PC-3 (cell line): ENCODE results near the gene TCN2. TPM values are rescaled to one million over a fixed set of nuclear protein-coding genes. Genes with fewer than 3 reads are reported as not detected.

Experiments used
- ATAC-seq: fragments of 200-7000 bp; cut with Tn5 transposase; 2 replicates; pipeline ENCODE4 v1.9.1; 2020; ENCODE audit warnings: mild to moderate bottlenecking, moderate library complexity
- BruUV-seq: library from RNA; stranded (reverse); fragments of 400-500 nt; replicated peaks from 2 replicates; lab custom pipeline; 2021; lab: Mats Ljungman, UMichigan
- CTCF ChIA-PET: fragments of 300-600 bp; sonication (Branson Sonifier 250); formaldehyde crosslinking; loops from one replicate; lab custom pipeline; 2022; ENCODE audit warnings: antibody characterized with exemption; lab: Charles Lee
- POLR2A ChIA-PET: fragments of 300-600 bp; sonication (Branson Sonifier 250); formaldehyde crosslinking; loops from one replicate; lab custom pipeline; 2022; ENCODE audit warnings: antibody characterized with exemption; ENCODE audit not compliant: unreplicated experiment; lab: Charles Lee
- DNase-seq: peaks from one replicate; pipeline ENCODE4 v3.0.0-alpha.2; 2015
- H2AFZ ChIP-seq: fragments of 300-600 bp; sonication (generic); 2 replicates; pipeline ENCODE4 v1.6.0; 2016; ENCODE audit warnings: antibody characterized with exemption, low read length
- H3F3A ChIP-seq: fragments of 300-600 bp; sonication (generic); one replicate; pipeline ENCODE4 v1.6.0; 2017; ENCODE audit warnings: antibody characterized with exemption, low read length, control low read depth, mild to moderate bottlenecking; ENCODE audit not compliant: unreplicated experiment
- H3K27ac ChIP-seq: fragments of 300-600 bp; sonication (generic); 2 replicates; pipeline ENCODE4 v1.5.1; 2016; ENCODE audit warnings: mild to moderate bottlenecking, low read length
- H3K27me3 ChIP-seq: fragments of 300-600 bp; sonication (generic); 2 replicates; pipeline ENCODE4 v1.6.1; 2016; ENCODE audit warnings: low read length, mixed read lengths
- H3K36me3 ChIP-seq: fragments of 300-600 bp; sonication (generic); 2 replicates; pipeline ENCODE4 v1.6.1; 2016; ENCODE audit warnings: low read depth, mixed run types, low read length, mixed read lengths
- H3K4me1 ChIP-seq: fragments of 300-600 bp; sonication (generic); 2 replicates; pipeline ENCODE4 v1.5.1; 2016; ENCODE audit warnings: low read length; ENCODE audit not compliant: insufficient read depth
- H3K4me2 ChIP-seq: fragments of 300-600 bp; sonication (generic); 2 replicates; pipeline ENCODE4 v1.6.0; 2016; ENCODE audit warnings: low read length
- H3K4me3 ChIP-seq: fragments of 300-600 bp; sonication (generic); 2 replicates; pipeline ENCODE4 v1.5.1; 2016; ENCODE audit warnings: mild to moderate bottlenecking, low read length, mixed read lengths
- H3K79me2 ChIP-seq: fragments of 300-600 bp; sonication (generic); 2 replicates; pipeline ENCODE4 v1.6.1; 2017; ENCODE audit warnings: low read length, mixed read lengths
- H3K9ac ChIP-seq: fragments of 300-600 bp; sonication (generic); 2 replicates; pipeline ENCODE4 v1.6.0; 2016; ENCODE audit warnings: mild to moderate bottlenecking, low read length
- H3K9me2 ChIP-seq: fragments of 300-600 bp; sonication (generic); replicated peaks from 2 replicates; pipeline ENCODE4 v1.6.1; 2016; ENCODE audit warnings: mixed run types, low read length, mixed read lengths
- H3K9me3 ChIP-seq: fragments of 300-600 bp; sonication (generic); 2 replicates; pipeline ENCODE4 v1.6.1; 2016; ENCODE audit warnings: low read length, mixed read lengths
- H4K20me1 ChIP-seq: fragments of 300-600 bp; sonication (generic); 2 replicates; pipeline ENCODE4 v1.6.1; 2016; ENCODE audit warnings: low read length, mixed read lengths
- EZH2 ChIP-seq: fragments of 300-600 bp; sonication (generic); IDR thresholded peaks from one replicate; pipeline ENCODE4 v1.6.1; 2017; ENCODE audit warnings: antibody characterized with exemption, mild to moderate bottlenecking, low read length; ENCODE audit not compliant: unreplicated experiment
- EZH2phosphoT487 ChIP-seq: fragments of 300-600 bp; sonication (generic); IDR thresholded peaks from 2 replicates; pipeline ENCODE4 v1.6.1; 2018; ENCODE audit warnings: mild to moderate bottlenecking, antibody characterized with exemption, low read length, borderline replicate concordance
- intact Hi-C: fragments of 100-400 bp; cut with micrococcal nuclease; formaldehyde crosslinking; loops from 2 replicates; pipeline ENCODE4 v1.9.0; 2023
- total RNA-seq: library from RNA; depleted of rRNA; stranded (reverse); fragments of >200 nt; gene quantifications from 2 replicates; pipeline ENCODE4 v1.2.3, GENCODE V29; 2014
- TF ChIP-seq, protein P1 (sequence below): fragments of 300-600 bp; sonication (generic); conservative IDR thresholded peaks from 2 replicates; pipeline ENCODE4 v1.5.1; 2017; ENCODE audit warnings: antibody characterized with exemption, low read depth, mild to moderate bottlenecking, low read length

Gene TCN2
- total RNA-seq, 1 experiment from 2014 or later, result 1.7 TPM

GRCh38 chr22:30655532-30655931, 48.6 kb downstream of the TCN2 start:
- Histone ChIP-seq H3K36me3 (no peaks in the 10 kb centered on the region), H2AFZ (no peak overlapping the region), H3K79me2 (no peaks in the 10 kb centered on the region), H3K4me2 (no peak overlapping the region), H3K9ac (no peak overlapping the region), H3K4me1 (no peaks in the 10 kb centered on the region), H3K27me3 (no peaks in the 10 kb centered on the region), H4K20me1 (no peaks in the 10 kb centered on the region), H3K4me3 (no peak overlapping the region), H3K27ac (no peak overlapping the region), H3K9me3 (no peaks in the 10 kb centered on the region), H3K9me2 (no peaks in the 10 kb centered on the region), H3F3A (no peaks in the 10 kb centered on the region)
- ATAC-seq, result no peak
- no peak for DNase-seq
- ChIA-PET POLR2A (no interaction called here), CTCF (no interaction called here)
- BruUV-seq, result no TSS peak
- intact Hi-C loops, result no loop called here
- TF ChIP-seq, protein P1, sequence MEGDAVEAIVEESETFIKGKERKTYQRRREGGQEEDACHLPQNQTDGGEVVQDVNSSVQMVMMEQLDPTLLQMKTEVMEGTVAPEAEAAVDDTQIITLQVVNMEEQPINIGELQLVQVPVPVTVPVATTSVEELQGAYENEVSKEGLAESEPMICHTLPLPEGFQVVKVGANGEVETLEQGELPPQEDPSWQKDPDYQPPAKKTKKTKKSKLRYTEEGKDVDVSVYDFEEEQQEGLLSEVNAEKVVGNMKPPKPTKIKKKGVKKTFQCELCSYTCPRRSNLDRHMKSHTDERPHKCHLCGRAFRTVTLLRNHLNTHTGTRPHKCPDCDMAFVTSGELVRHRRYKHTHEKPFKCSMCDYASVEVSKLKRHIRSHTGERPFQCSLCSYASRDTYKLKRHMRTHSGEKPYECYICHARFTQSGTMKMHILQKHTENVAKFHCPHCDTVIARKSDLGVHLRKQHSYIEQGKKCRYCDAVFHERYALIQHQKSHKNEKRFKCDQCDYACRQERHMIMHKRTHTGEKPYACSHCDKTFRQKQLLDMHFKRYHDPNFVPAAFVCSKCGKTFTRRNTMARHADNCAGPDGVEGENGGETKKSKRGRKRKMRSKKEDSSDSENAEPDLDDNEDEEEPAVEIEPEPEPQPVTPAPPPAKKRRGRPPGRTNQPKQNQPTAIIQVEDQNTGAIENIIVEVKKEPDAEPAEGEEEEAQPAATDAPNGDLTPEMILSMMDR, result no peak
- TF ChIP-seq EZH2 (no peak), EZH2phosphoT487 (no peak)

GRCh38 chr22:30662040-30662439, 55.1 kb downstream of the TCN2 start:
- Histone ChIP-seq H4K20me1 (no peaks in the 10 kb centered on the region), H3K36me3 (no peaks in the 10 kb centered on the region), H2AFZ (no peak overlapping the region), H3K27ac (no peak overlapping the region), H3F3A (no peaks in the 10 kb centered on the region), H3K9ac (no peak overlapping the region), H3K4me1 (peaks cover 5% of the 10 kb centered on the region; the same call in 1 of the 2 replicates), H3K27me3 (no peaks in the 10 kb centered on the region), H3K4me2 (no peak overlapping the region), H3K4me3 (no peak overlapping the region), H3K9me3 (no peaks in the 10 kb centered on the region), H3K79me2 (no peaks in the 10 kb centered on the region), H3K9me2 (no peaks in the 10 kb centered on the region)
- BruUV-seq, result no TSS peak
- intact Hi-C loops, result loop anchor here (10.0 kb wide), 1 partner anchor 93 kb away; no protein-coding TSS in a partner anchor
- POLR2A ChIA-PET, result no interaction called here
- no peak for DNase-seq
- CTCF ChIA-PET, result no interaction called here
- no peak for TF ChIP-seq EZH2phosphoT487
- TF ChIP-seq EZH2, result no peak
- TF ChIP-seq, protein P1, result no peak
- no peak for ATAC-seq

DNA sequence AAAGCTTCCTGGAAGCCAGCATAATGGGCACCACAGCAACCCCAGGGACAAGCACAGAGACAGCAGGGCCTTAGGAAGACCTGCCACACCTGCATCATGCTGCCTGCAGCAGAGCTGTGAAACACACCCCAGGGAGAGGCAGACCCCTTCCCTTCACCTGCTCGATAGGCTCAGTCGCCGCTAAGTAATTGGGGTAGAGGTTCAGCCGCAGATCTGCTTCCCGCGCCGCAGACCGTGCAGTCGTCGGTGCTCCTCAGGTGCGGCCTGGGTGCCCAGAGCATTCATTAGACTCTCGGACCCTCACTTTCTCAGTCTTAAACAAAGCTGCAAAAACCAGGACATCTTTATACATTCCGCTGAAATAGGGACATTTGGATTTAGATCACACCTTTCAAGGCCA, 57.8 kb downstream of the TCN2 start:
- ChIA-PET CTCF (no interaction called here), POLR2A (no interaction called here)
- Histone ChIP-seq H3K79me2 (no peaks in the 10 kb centered on the region), H3K4me1 (peaks cover 13% of the 10 kb centered on the region; the same call in 1 of the 2 replicates), H3K4me3 (no peak overlapping the region), H3K27me3 (no peaks in the 10 kb centered on the region), H3K4me2 (no peak overlapping the region), H3K9me3 (no peaks in the 10 kb centered on the region), H3K36me3 (no peaks in the 10 kb centered on the region), H3K27ac (no peak overlapping the region), H3K9ac (no peak overlapping the region), H4K20me1 (no peaks in the 10 kb centered on the region), H3F3A (no peaks in the 10 kb centered on the region), H2AFZ (no peak overlapping the region), H3K9me2 (no peaks in the 10 kb centered on the region)
- DNase-seq, result no peak
- TF ChIP-seq EZH2, result no peak
- TF ChIP-seq, protein P1, result no peak
- no peak for TF ChIP-seq EZH2phosphoT487
- ATAC-seq, result no peak
- intact Hi-C loops, result loop anchor here (10.0 kb wide), 1 partner anchor 90 kb away; no protein-coding TSS in a partner anchor
- BruUV-seq, result no TSS peak
